Body of pancreas (tissue), 4 donors: ENCODE data around the gene LCLAT1. TPM values are rescaled to one million over a fixed set of nuclear protein-coding genes. Genes with fewer than 3 reads are reported as not detected.

ENCODE experiments used
- ATAC-seq: fragments of 150-250 bp; one replicate; pipeline ENCODE4 v1.9.1; 2016
- DNase-seq, 4 donors: peaks; one replicate each; pipeline ENCODE4 v3.0.0-alpha.2; 2019
- H3K27ac ChIP-seq, 4 donors: fragments of 200-600 bp; sonication (generic); 1 replicate in 3 of 4; 2 replicates in 1 of 4; pipeline versions ENCODE4 v1.5.1 to v1.6.1; 2016 to 2019; ENCODE audit warnings: mild to moderate bottlenecking in 1 of 4, mixed read lengths in 1 of 4, moderate library complexity in 1 of 4
- H3K27me3 ChIP-seq, 2 donors: fragments of 200-600 bp; sonication (generic); one replicate each; pipeline ENCODE4 v1.6.0; 2016; ENCODE audit warnings: mild to moderate bottlenecking in 1 of 2
- H3K36me3 ChIP-seq, 2 donors: fragments of 200-600 bp; sonication (generic); replicated peaks in 1 of 2; 2 replicates each; pipeline ENCODE4 v1.5.1; 2016; ENCODE audit warnings: low read depth in 2 of 2; ENCODE audit not compliant: insufficient read depth in 1 of 2
- H3K4me1 ChIP-seq: fragments of 200-600 bp; sonication (generic); one replicate; pipeline ENCODE4 v1.6.0; 2016
- H3K4me3 ChIP-seq, 2 donors: fragments of 200-600 bp; sonication (generic); 1 replicate in 1 of 2; 2 replicates in 1 of 2; pipeline ENCODE4 v1.5.1; 2016 to 2019
- H3K9me3 ChIP-seq, 3 donors: fragments of 200-600 bp; sonication (generic); 1 replicate in 2 of 3; 2 replicates in 1 of 3; pipeline ENCODE4 v1.5.1; 2016
- CTCF ChIP-seq, 7 experiments: fragments of 450-650 bp in 4 of 7; fragments of 200-600 bp in 3 of 7; sonication (generic) in 3 of 7; IDR thresholded peaks; one replicate each; pipeline ENCODE4 v1.5.1; 2016 to 2019; ENCODE audit warnings: antibody characterized with exemption in 7 of 7
- POLR2A ChIP-seq, 3 donors: fragments of 450-650 bp; IDR thresholded peaks; one replicate each; pipeline ENCODE4 v1.6.1; 2016; ENCODE audit warnings: antibody characterized with exemption in 3 of 3, mild to moderate bottlenecking in 2 of 3
- WGBS, 2 donors: methylation state at CpG; one replicate each; pipeline ENCODE4 v1.1.5; 2017; 5-methylcytosine and 5-hydroxymethylcytosine counted together
- intact Hi-C: fragments of 100-400 bp; cut with DNase I; formaldehyde crosslinking; loops from one replicate; pipeline ENCODE4 v1.15.1; 2023
- total RNA-seq, 2 donors: library from RNA; depleted of rRNA; stranded (reverse); fragments of >200 nt; gene quantifications; one replicate each; pipeline ENCODE4 v1.1.0, GENCODE V29; 2016

Gene LCLAT1
- total RNA-seq, 2 donors from 2014 or later = 13.7 to 19.4 TPM

GRCh38 chr2:30422444-30423040 lies 24.5 kb upstream of the LCLAT1 start:
- TF ChIP-seq CTCF (IDR thresholded peaks at IDR 0.05) (no peak), POLR2A (IDR thresholded peaks at IDR 0.05) (no peak)
- intact Hi-C loops = no loop called here
- H3K4me1 ChIP-seq = no peaks in the 10 kb centered on the region
- no peaks in the 10 kb centered on the region for H3K9me3 ChIP-seq
- DNase-seq = no peak
- H3K27ac ChIP-seq = no peak overlapping the region
- WGBS, 2 donors = 87 to 90% methylated on average over 8 of the region's 8 CpGs
- no peaks in the 10 kb centered on the region for H3K36me3 ChIP-seq
- ATAC-seq = no peak
- no peaks in the 10 kb centered on the region for H3K27me3 ChIP-seq
- no peak overlapping the region for H3K4me3 ChIP-seq

- no peaks in the 10 kb centered on the region for H3K27me3 ChIP-seq
- H3K36me3 ChIP-seq = no peaks in the 10 kb centered on the region
- no peak overlapping the region for H3K4me3 ChIP-seq
- intact Hi-C loops = no loop called here
- H3K9me3 ChIP-seq = no peaks in the 10 kb centered on the region
- 85 to 88% methylated on average over 1 of the region's 1 CpG for WGBS, 2 donors
- DNase-seq = no peak
- no peak overlapping the region for H3K27ac ChIP-seq
- TF ChIP-seq POLR2A (IDR thresholded peaks at IDR 0.05) = no peak
- no peak for TF ChIP-seq CTCF (IDR thresholded peaks at IDR 0.05)
- no peak for ATAC-seq
- no peaks in the 10 kb centered on the region for H3K4me1 ChIP-seq
These were observed 22.8 kb upstream of the LCLAT1 start for GRCh38 chr2:30424231-30424630.

- Histone ChIP-seq H3K9me3 (no peaks in the 10 kb centered on the region), H3K36me3 (no peaks in the 10 kb centered on the region), H3K27ac (no peak overlapping the region), H3K4me3 (no peak overlapping the region), H3K4me1 (no peaks in the 10 kb centered on the region), H3K27me3 (no peaks in the 10 kb centered on the region)
- intact Hi-C loops = no loop called here
- TF ChIP-seq CTCF (IDR thresholded peaks at IDR 0.05) (no peak), POLR2A (IDR thresholded peaks at IDR 0.05) (no peak)
- WGBS, 2 donors = 83 to 97% methylated on average over 4 of the region's 4 CpGs
- no peak for DNase-seq
- no peak for ATAC-seq
These were observed 21.7 kb upstream of the LCLAT1 start for GRCh38 chr2:30425326-30425725.

GRCh38 chr2:30427606-30428347 lies 19.3 kb upstream of the LCLAT1 start:
- WGBS, 2 donors = 65 to 74% methylated on average over 8 of the region's 8 CpGs
- no peak overlapping the region for H3K27ac ChIP-seq
- no peak overlapping the region for H3K4me3 ChIP-seq
- no peaks in the 10 kb centered on the region for H3K27me3 ChIP-seq
- H3K9me3 ChIP-seq = no peaks in the 10 kb centered on the region
- DNase-seq = no peak
- intact Hi-C loops = no loop called here
- peaks cover 4% of the 10 kb centered on the region for H3K4me1 ChIP-seq
- no peak for TF ChIP-seq CTCF (IDR thresholded peaks at IDR 0.05)
- TF ChIP-seq POLR2A (IDR thresholded peaks at IDR 0.05) = no peak
- no peaks in the 10 kb centered on the region for H3K36me3 ChIP-seq
- no peak for ATAC-seq

GRCh38 chr2:30428348-30428662 lies 18.7 kb upstream of the LCLAT1 start:
- Histone ChIP-seq H3K27ac (no peak overlapping the region), H3K9me3 (no peaks in the 10 kb centered on the region), H3K27me3 (no peaks in the 10 kb centered on the region), H3K36me3 (no peaks in the 10 kb centered on the region), H3K4me1 (peaks cover 4% of the 10 kb centered on the region), H3K4me3 (no peak overlapping the region)
- intact Hi-C loops = no loop called here
- TF ChIP-seq CTCF (IDR thresholded peaks at IDR 0.05) (no peak), POLR2A (IDR thresholded peaks at IDR 0.05) (no peak)
- ATAC-seq (no peak), DNase-seq (no peak)
- 68% methylated on average over 2 of the region's 2 CpGs for WGBS, 2 donors
